Heart left ventricle (tissue), 13 donors: ENCODE data around the gene TUNAR.

Experiments
- POLR2A ChIP-seq, 2 donors: fragments of 450-650 bp; IDR thresholded peaks; one replicate each; pipeline ENCODE4 v1.6.1; 2017; ENCODE audit warnings: antibody characterized with exemption in 2 of 2, mild to moderate bottlenecking in 2 of 2, moderate library complexity in 2 of 2
- TF ChIP-seq, protein P1 (sequence below), 12 donors: fragments of 200-600 bp; sonication (generic) in 4 of 12; IDR thresholded peaks; one replicate each; pipeline versions ENCODE4 v1.5.0 to v1.8.0; 2018 to 2022; ENCODE audit warnings: antibody characterized with exemption in 12 of 12, mild to moderate bottlenecking in 5 of 12
- donor health status: ischemic (EF 13 %, LVEDD 7.1; RV severe dilation, severe dysfunction).
- donor health status: DM: no; HTN: yes; CAD: no.
- donor health status: DM: no; HTN: no; CAD: no.
- donor health status: ischemic (EF 25% LVEDD 6.9; RV normal size, moderate dysfunction).
- donor health status: ischemic (EF 25% LVEDD 5.7; RV mildly dilated, moderate dysfunction).
- donor health status: ischemic (EF 35%, LVEDD 5.7; RV mildly dilated, moderate dysfunction).
- donor health status: nonischemic (EF 11% LVEDD 7.7; RV severe dilation, severe dysfunction).
- donor health status: DM: yes; HTN: yes; CAD: no.
- donor health status: PGD.
- donor health status: ischemic (EF 29% LVEDD 5.4; RV normal size, mild dysfunction).
- donor health status: nonischemic (EF 23%, LVEDD 6.1; RV moderate dilation, normal function).

- no peak for TF ChIP-seq POLR2A (IDR thresholded peaks at IDR 0.05)
- TF ChIP-seq, protein P1, sequence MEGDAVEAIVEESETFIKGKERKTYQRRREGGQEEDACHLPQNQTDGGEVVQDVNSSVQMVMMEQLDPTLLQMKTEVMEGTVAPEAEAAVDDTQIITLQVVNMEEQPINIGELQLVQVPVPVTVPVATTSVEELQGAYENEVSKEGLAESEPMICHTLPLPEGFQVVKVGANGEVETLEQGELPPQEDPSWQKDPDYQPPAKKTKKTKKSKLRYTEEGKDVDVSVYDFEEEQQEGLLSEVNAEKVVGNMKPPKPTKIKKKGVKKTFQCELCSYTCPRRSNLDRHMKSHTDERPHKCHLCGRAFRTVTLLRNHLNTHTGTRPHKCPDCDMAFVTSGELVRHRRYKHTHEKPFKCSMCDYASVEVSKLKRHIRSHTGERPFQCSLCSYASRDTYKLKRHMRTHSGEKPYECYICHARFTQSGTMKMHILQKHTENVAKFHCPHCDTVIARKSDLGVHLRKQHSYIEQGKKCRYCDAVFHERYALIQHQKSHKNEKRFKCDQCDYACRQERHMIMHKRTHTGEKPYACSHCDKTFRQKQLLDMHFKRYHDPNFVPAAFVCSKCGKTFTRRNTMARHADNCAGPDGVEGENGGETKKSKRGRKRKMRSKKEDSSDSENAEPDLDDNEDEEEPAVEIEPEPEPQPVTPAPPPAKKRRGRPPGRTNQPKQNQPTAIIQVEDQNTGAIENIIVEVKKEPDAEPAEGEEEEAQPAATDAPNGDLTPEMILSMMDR (IDR thresholded peaks at IDR 0.05) = no peak
These were observed 65.3 kb downstream of the TUNAR start for GRCh38 chr14:95941897-95942296.
